ENCODE results near the gene LIMA1. TPM values are rescaled to one million over a fixed set of nuclear protein-coding genes. Genes with fewer than 3 reads are reported as not detected.

Gene LIMA1
- total RNA-seq, 1 donor from 2014 or later: 14.3 TPM

- no peaks in the 10 kb centered on the region for H3K9me3 Mint-ChIP-seq (ENCODE audit: unreplicated experiment)
- no peak for DNase-seq (ENCODE audit: low spot score)
- H3K27me3 Mint-ChIP-seq (ENCODE audit: unreplicated experiment): peaks cover 2% of the 10 kb centered on the region
- TF ChIP-seq CTCF (IDR thresholded peaks at IDR 0.05; ENCODE audit: unreplicated experiment): no peak
- no peak overlapping the region for H3K27ac Mint-ChIP-seq (ENCODE audit: unreplicated experiment)
- H3K4me3 Mint-ChIP-seq (ENCODE audit: unreplicated experiment): no peak overlapping the region
- H3K4me1 Mint-ChIP-seq (ENCODE audit: unreplicated experiment): peaks cover 20% of the 10 kb centered on the region
- peaks cover 12% of the 10 kb centered on the region for H3K36me3 Mint-ChIP-seq (ENCODE audit: low read depth, unreplicated experiment)
Measured at GRCh38 chr12:50127546-50127945, 155.8 kb downstream of the LIMA1 start.

Small RNAs within 50 kb of the gene (microRNA-seq; reads per million reads assigned to microRNA genes)
- 1.2 reads per million, percentile 17 among the genes with 10 or more reads in this experiment for gene MIR1293 (ENCODE audit: unreplicated experiment)

Other genes with a start within 250 kb of the LIMA1 start
- gene ASIC1, start 225.9 kb downstream of the LIMA1 start, total RNA-seq (ENCODE audit: unreplicated experiment): 1.9 TPM
- 101 TPM for gene SMARCD1, start 198.2 kb downstream of the LIMA1 start, total RNA-seq (ENCODE audit: unreplicated experiment)
- gene GPD1, start 179.5 kb downstream of the LIMA1 start, total RNA-seq (ENCODE audit: unreplicated experiment): not detected
- 36.4 TPM for gene COX14, start 171.3 kb downstream of the LIMA1 start, total RNA-seq (ENCODE audit: unreplicated experiment)
- 61.7 TPM for gene CERS5, start 116.2 kb downstream of the LIMA1 start, total RNA-seq (ENCODE audit: unreplicated experiment)
- not detected for gene FAM186A, start 113.1 kb upstream of the LIMA1 start, total RNA-seq (ENCODE audit: unreplicated experiment)
- gene LARP4, start 117.4 kb upstream of the LIMA1 start, total RNA-seq (ENCODE audit: unreplicated experiment): 38.0 TPM
- gene DIP2B, start 221.5 kb upstream of the LIMA1 start, total RNA-seq (ENCODE audit: unreplicated experiment): 45.1 TPM

Data from endothelial cell (in vitro differentiated cells).